Stimulated activated CD4-positive, alpha-beta T cell treated with anti-CD3 and anti-CD28 coated beads, TNF-alpha, amount 100 ng/mL, for 48 hours (primary cell): Measurements from ENCODE around the gene ADD3.
"Not testable (repeated sequence)": the region's sequence is repeated elsewhere in the genome, so short reads cannot be mapped to it uniquely, and the experiment has no call there.

Source experiments
- DNase-seq, 3 donors: peaks; one replicate each; pipeline ENCODE4 v3.0.0-alpha.2; 2020; ENCODE audit warnings: low read depth in 3 of 3

Gene ADD3

GRCh38 chr10:110035070-110035921 is 27.5 kb downstream of the ADD3 start:
- DNase-seq = no peak

- DNase-seq = no peak
These were observed 28.9 kb downstream of the ADD3 start for GRCh38 chr10:110036640-110037039.

GRCh38 chr10:110039254-110039653 is 31.5 kb downstream of the ADD3 start:
- no peak for DNase-seq

- DNase-seq = no peak
These were observed 32.3 kb downstream of the ADD3 start for GRCh38 chr10:110040108-110040507.

GRCh38 chr10:110040767-110041478 is 33.1 kb downstream of the ADD3 start:
- no peak for DNase-seq

GRCh38 chr10:110041479-110041829 is 33.7 kb downstream of the ADD3 start:
- no peak for DNase-seq

- DNase-seq = no peak
These were observed 34.4 kb downstream of the ADD3 start for GRCh38 chr10:110042181-110042580.

GRCh38 chr10:110042891-110043290 is 35.1 kb downstream of the ADD3 start:
- no peak for DNase-seq

- DNase-seq = no peak
These were observed 36.9 kb downstream of the ADD3 start for GRCh38 chr10:110044681-110045080.

- no peak for DNase-seq
These were observed 38.0 kb downstream of the ADD3 start for GRCh38 chr10:110045772-110046171.

GRCh38 chr10:110048145-110048544 is 40.4 kb downstream of the ADD3 start:
- DNase-seq = not testable (repeated sequence)

GRCh38 chr10:110048781-110049180 is 41.0 kb downstream of the ADD3 start:
- no peak for DNase-seq

- DNase-seq = not testable (repeated sequence)
These were observed 42.3 kb downstream of the ADD3 start for GRCh38 chr10:110049889-110050591.

- no peak for DNase-seq
These were observed 43.7 kb downstream of the ADD3 start for GRCh38 chr10:110051487-110051886.

- no peak for DNase-seq
These were observed 45.1 kb downstream of the ADD3 start for GRCh38 chr10:110052916-110053315.

GRCh38 chr10:110056822-110057221 is 49.0 kb downstream of the ADD3 start:
- no peak for DNase-seq

GRCh38 chr10:110057456-110057855 is 49.7 kb downstream of the ADD3 start:
- DNase-seq = no peak

GRCh38 chr10:110058212-110058611 is 50.4 kb downstream of the ADD3 start:
- no peak for DNase-seq

GRCh38 chr10:110059925-110060324 is 52.1 kb downstream of the ADD3 start:
- no peak for DNase-seq

GRCh38 chr10:110061687-110062086 is 53.9 kb downstream of the ADD3 start:
- DNase-seq = no peak

GRCh38 chr10:110065269-110065668 is 57.5 kb downstream of the ADD3 start:
- DNase-seq = no peak

GRCh38 chr10:110067960-110068770 is 60.4 kb downstream of the ADD3 start:
- peak in 2 of 3 donors; percentile 26 to 31 for DNase-seq
